HepG2 (cell line): ENCODE results near the gene MTFR1L. TPM values are rescaled to one million over a fixed set of nuclear protein-coding genes. Genes with fewer than 3 reads are reported as not detected.

ENCODE experiments used
- ATAC-seq: fragments of 200-7000 bp; cut with Tn5 transposase; 3 replicates; pipeline ENCODE4 v1.9.1; 2020; ENCODE audit warnings: mild to moderate bottlenecking, moderate library complexity
- BruUV-seq: library from RNA; stranded (reverse); fragments of 400-500 nt; replicated peaks from 2 replicates; lab custom pipeline; 2021; lab: Mats Ljungman, UMichigan
- CTCF ChIA-PET: fragments of 300-600 bp; formaldehyde crosslinking; extraction: SDS; loops from one replicate; lab custom pipeline; 2021; ENCODE audit warnings: low total read pairs, inconsistent platforms, low intra/inter-chr PET ratio; lab: Yijun Ruan, JAX
- POLR2A ChIA-PET: fragments of 350-600 bp; sonication (Branson Sonifier 250); formaldehyde crosslinking; loops from one replicate; lab custom pipeline; 2020; ENCODE audit warnings: antibody characterized with exemption, inconsistent platforms; lab: Yijun Ruan, JAX
- DNase-seq: peaks from one replicate; pipeline ENCODE4 v3.0.0-alpha.2; 2015; ENCODE audit warnings: low spot score
- FAIRE-seq: peaks from 3 replicates; lab custom pipeline; 2011; peaks lifted over from hg19 to GRCh38; lab: Jason Lieb, UNC
- H2AFZ ChIP-seq: one replicate; pipeline ENCODE4 v1.6.1; 2011; ENCODE audit warnings: low read length, inconsistent platforms
- H3K27ac ChIP-seq: fragments of 300-600 bp; 3 replicates; pipeline ENCODE4 v1.8.0; 2011; ENCODE audit warnings: mixed run types, mild to moderate bottlenecking, mixed read lengths, low read length, inconsistent platforms; ENCODE audit not compliant: insufficient read depth; ENCODE audit errors: extremely low read length
- H3K27me3 ChIP-seq, 2 experiments: fragments of 200-600 bp in 1 of 2; 2 replicates in 1 of 2; 3 replicates in 1 of 2; pipeline versions ENCODE4 v1.6.0 to v1.8.0; 2011; ENCODE audit warnings: low read length in 2 of 2, mild to moderate bottlenecking in 2 of 2, moderate library complexity in 2 of 2, inconsistent platforms in 1 of 2; ENCODE audit not compliant: insufficient read depth in 2 of 2, control insufficient read depth in 1 of 2
- H3K36me3 ChIP-seq, 2 experiments: fragments of 200-600 bp in 1 of 2; replicated peaks in 1 of 2; 2 replicates in 1 of 2; 3 replicates in 1 of 2; pipeline versions ENCODE4 v1.5.1 to v1.8.0; 2011; ENCODE audit warnings: low read length in 2 of 2, inconsistent platforms in 1 of 2; ENCODE audit not compliant: insufficient read depth in 2 of 2, control insufficient read depth in 1 of 2
- H3K4me1 ChIP-seq: 2 replicates; pipeline ENCODE4 v1.5.1; 2012; ENCODE audit warnings: low read length, inconsistent platforms; ENCODE audit not compliant: insufficient read depth
- H3K4me2 ChIP-seq: 2 replicates; pipeline ENCODE4 v1.6.0; 2011; ENCODE audit warnings: low read depth, low read length, inconsistent platforms
- H3K4me3 ChIP-seq, 3 experiments: fragments of 200-600 bp in 1 of 3; sonication (generic), shearing (Covaris generic) in 1 of 3; replicated peaks in 1 of 3; 2 replicates each; pipeline ENCODE4 v1.5.1; 2011 to 2016; ENCODE audit warnings: low read length in 3 of 3, inconsistent platforms in 2 of 3, low read depth in 2 of 3, mild to moderate bottlenecking in 2 of 3, control low read depth in 1 of 3, mixed read lengths in 1 of 3; ENCODE audit not compliant: insufficient read depth in 1 of 3
- H3K79me2 ChIP-seq: one replicate; pipeline ENCODE4 v1.6.1; 2011; ENCODE audit warnings: low read length, inconsistent platforms; ENCODE audit not compliant: insufficient read depth
- H3K9ac ChIP-seq: 2 replicates; pipeline ENCODE4 v1.6.0; 2011; ENCODE audit warnings: mild to moderate bottlenecking, low read depth, low read length, inconsistent platforms; ENCODE audit not compliant: insufficient read depth
- H3K9me3 ChIP-seq: 2 replicates; pipeline ENCODE4 v1.5.1; 2012; ENCODE audit warnings: mild to moderate bottlenecking, low read length
- H4K20me1 ChIP-seq: 2 replicates; pipeline ENCODE4 v1.6.0; 2011; ENCODE audit warnings: inconsistent platforms, mild to moderate bottlenecking, low read length, moderate library complexity; ENCODE audit not compliant: insufficient read depth
- AKAP8 ChIP-seq: sonication (generic); formaldehyde crosslinking; IDR thresholded peaks from 2 replicates; pipeline ENCODE4 v1.5.1; 2020; ENCODE audit warnings: mild to moderate bottlenecking, missing genetic modification reagents
- DMAP1 ChIP-seq: IDR thresholded peaks from 2 replicates; pipeline ENCODE4 v1.6.1; 2016
- NFKBIZ ChIP-seq: IDR thresholded peaks from 2 replicates; pipeline ENCODE4 v1.6.1; 2018; ENCODE audit warnings: missing genetic modification reagents, missing compliant biosample characterization
- STAG1 ChIP-seq: sonication (generic); formaldehyde crosslinking; IDR thresholded peaks from 2 replicates; pipeline ENCODE4 v1.4.0; 2020; ENCODE audit warnings: missing genetic modification reagents
- TOPORS ChIP-seq: sonication (generic); formaldehyde crosslinking; IDR thresholded peaks from 2 replicates; pipeline ENCODE4 v1.8.0; 2023; ENCODE audit warnings: mild to moderate bottlenecking, missing genetic modification reagents
- YEATS2 ChIP-seq: sonication (generic); formaldehyde crosslinking; IDR thresholded peaks from 2 replicates; pipeline ENCODE4 v1.4.0; 2020; ENCODE audit warnings: missing genetic modification reagents, borderline replicate concordance
- ZFP37 ChIP-seq: sonication (generic); formaldehyde crosslinking; IDR thresholded peaks from 2 replicates; pipeline ENCODE4 v1.4.0; 2020; ENCODE audit warnings: missing genetic modification reagents, borderline replicate concordance
- ZNF263 ChIP-seq: sonication (generic); formaldehyde crosslinking; IDR thresholded peaks from 2 replicates; pipeline ENCODE4 v1.4.0; 2020; ENCODE audit warnings: missing genetic modification reagents
- ZNF407 ChIP-seq: sonication (generic); formaldehyde crosslinking; IDR thresholded peaks from one replicate; pipeline ENCODE4 v1.5.1; 2020; ENCODE audit warnings: mild to moderate bottlenecking, missing genetic modification reagents; ENCODE audit errors: not compliant biosample characterization
- ZNF547 ChIP-seq: sonication (generic); formaldehyde crosslinking; IDR thresholded peaks from 2 replicates; pipeline ENCODE4 v1.5.1; 2020; ENCODE audit warnings: mild to moderate bottlenecking, missing genetic modification reagents
- ZNF816 ChIP-seq: sonication (generic); formaldehyde crosslinking; IDR thresholded peaks from 2 replicates; pipeline ENCODE4 v1.8.0; 2022; ENCODE audit warnings: missing genetic modification reagents, mild to moderate bottlenecking, borderline replicate concordance
- WGBS: methylation state at CpG from one replicate; pipeline ENCODE4 v1.1.6; 2017; ENCODE audit warnings: low lambda C conversion rate; 5-methylcytosine and 5-hydroxymethylcytosine counted together
- in situ Hi-C: cut with HindIII; loops from 2 replicates; pipeline ENCODE4 v1.10.0; 2017; ENCODE audit warnings: low pct_unique_long_range_greater_than_20kb; ENCODE audit not compliant: extremely low pct_ligation_motif_present
- intact Hi-C: fragments of 100-400 bp; cut with micrococcal nuclease; formaldehyde crosslinking; loops from one replicate; pipeline ENCODE4 v1.10.0; 2022; ENCODE audit not compliant: unreplicated experiment
- polyA plus RNA-seq, 8 experiments: library from polyadenylated mRNA; depleted of rRNA in 3 of 8; stranded (reverse) in 7 of 8; unstranded in 1 of 8; fragments of >200 nt; fragmentation: Illumina TruSeq in 4 of 8; extraction: Trizol in 4 of 8; gene quantifications; 2 replicates each; pipeline versions ENCODE4 v1.2.1 to v1.2.3, GENCODE V29; 2011 to 2016; ENCODE audit warnings: low read depth in 4 of 8, missing spikeins in 1 of 8, mixed read lengths in 1 of 8; ENCODE audit not compliant: insufficient read depth in 1 of 8
- total RNA-seq, 5 experiments: library from RNA; depleted of rRNA; stranded (reverse); fragments of >200 nt; fragmentation: Illumina TruSeq; extraction: Trizol; gene quantifications; 2 replicates each; pipeline ENCODE4 v1.2.3, GENCODE V29; 2016; ENCODE audit warnings: low read depth in 1 of 5
- TF ChIP-seq, protein P1 (sequence below): sonication (generic); formaldehyde crosslinking; conservative IDR thresholded peaks from 2 replicates; pipeline ENCODE4 v1.4.0; 2020; ENCODE audit warnings: missing genetic modification reagents

Gene MTFR1L
- total and polyA plus RNA-seq, 2 of the 13 experiments (the other 11 are each of a cell fraction or from before 2014, with no cell fraction given): 38.0 to 55.7 TPM

- TF ChIP-seq ZNF816 (CRISPR knock-in tag): no peak
Measured at GRCh38 chr1:25809929-25810328, 9.8 kb upstream of the MTFR1L start (continued).

- DNase-seq: peak; percentile 25
- intact Hi-C loops: no loop called here
- no peak overlapping the region for H3K4me2 ChIP-seq
- ChIA-PET CTCF (interaction anchor here (0.9 to 2.2 kb wide), 4 partner anchors 14 to 307 kb away, joined by 3 to 9 read pairs (median 4); no protein-coding TSS in a partner anchor), POLR2A (interaction anchor here (2.5 kb wide), 1 partner anchor 9 kb away, joined by 10 read pairs; the partner anchor contains the start of gene MTFR1L)
- no peaks in the 10 kb centered on the region for H3K79me2 ChIP-seq
- no peaks in the 10 kb centered on the region for H3K9me3 ChIP-seq
- H3K27me3 ChIP-seq: no peaks in the 10 kb centered on the region
- no peaks in the 10 kb centered on the region for H3K36me3 ChIP-seq
- FAIRE-seq: no peak
- in situ Hi-C loops: loop anchor here (25.0 kb wide), 1 partner anchor 198 kb away; the partner anchor contains the start of gene MAN1C1
- ATAC-seq: peak; percentile 81
- H3K9ac ChIP-seq: no peak overlapping the region
- BruUV-seq: no TSS peak
- H3K4me3 ChIP-seq: no peak overlapping the region
- no peak overlapping the region for H3K27ac ChIP-seq
- no peaks in the 10 kb centered on the region for H4K20me1 ChIP-seq
- no peak overlapping the region for H2AFZ ChIP-seq
- H3K4me1 ChIP-seq: no peaks in the 10 kb centered on the region
- WGBS: 81% methylated on average over 4 of the region's 21 CpGs
- TF ChIP-seq ZNF547: 0 out of 2 replicates have a peak, but pooled peaks have one; percentile 55
- peak; percentile 50; the same call in 1 of the 2 replicates for TF ChIP-seq AKAP8 (CRISPR knock-in tag)
- no peak for TF ChIP-seq DMAP1
- TF ChIP-seq STAG1 (CRISPR knock-in tag): peak; percentile 94
- TF ChIP-seq TOPORS (CRISPR knock-in tag): no peak
- TF ChIP-seq ZFP37 (CRISPR knock-in tag): no peak
- TF ChIP-seq YEATS2 (CRISPR knock-in tag): 0 out of 2 replicates have a peak, but pooled peaks have one; percentile 32
- peak; percentile 44 for TF ChIP-seq ZNF407 (CRISPR knock-in tag)
- TF ChIP-seq NFKBIZ (CRISPR knock-in tag): 0 out of 2 replicates have a peak, but pooled peaks have one; percentile 36
- TF ChIP-seq, protein P1, sequence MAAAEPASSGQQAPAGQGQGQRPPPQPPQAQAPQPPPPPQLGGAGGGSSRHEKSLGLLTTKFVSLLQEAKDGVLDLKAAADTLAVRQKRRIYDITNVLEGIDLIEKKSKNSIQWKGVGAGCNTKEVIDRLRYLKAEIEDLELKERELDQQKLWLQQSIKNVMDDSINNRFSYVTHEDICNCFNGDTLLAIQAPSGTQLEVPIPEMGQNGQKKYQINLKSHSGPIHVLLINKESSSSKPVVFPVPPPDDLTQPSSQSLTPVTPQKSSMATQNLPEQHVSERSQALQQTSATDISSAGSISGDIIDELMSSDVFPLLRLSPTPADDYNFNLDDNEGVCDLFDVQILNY (CRISPR knock-in tag): 0 out of 2 replicates have a peak, but pooled peaks have one; percentile 38
- no peak for TF ChIP-seq ZNF263 (CRISPR knock-in tag)
Measured at GRCh38 chr1:25810341-25811299, 9.1 kb upstream of the MTFR1L start.
